ENCODE data around the gene HDAC4.

DNA sequence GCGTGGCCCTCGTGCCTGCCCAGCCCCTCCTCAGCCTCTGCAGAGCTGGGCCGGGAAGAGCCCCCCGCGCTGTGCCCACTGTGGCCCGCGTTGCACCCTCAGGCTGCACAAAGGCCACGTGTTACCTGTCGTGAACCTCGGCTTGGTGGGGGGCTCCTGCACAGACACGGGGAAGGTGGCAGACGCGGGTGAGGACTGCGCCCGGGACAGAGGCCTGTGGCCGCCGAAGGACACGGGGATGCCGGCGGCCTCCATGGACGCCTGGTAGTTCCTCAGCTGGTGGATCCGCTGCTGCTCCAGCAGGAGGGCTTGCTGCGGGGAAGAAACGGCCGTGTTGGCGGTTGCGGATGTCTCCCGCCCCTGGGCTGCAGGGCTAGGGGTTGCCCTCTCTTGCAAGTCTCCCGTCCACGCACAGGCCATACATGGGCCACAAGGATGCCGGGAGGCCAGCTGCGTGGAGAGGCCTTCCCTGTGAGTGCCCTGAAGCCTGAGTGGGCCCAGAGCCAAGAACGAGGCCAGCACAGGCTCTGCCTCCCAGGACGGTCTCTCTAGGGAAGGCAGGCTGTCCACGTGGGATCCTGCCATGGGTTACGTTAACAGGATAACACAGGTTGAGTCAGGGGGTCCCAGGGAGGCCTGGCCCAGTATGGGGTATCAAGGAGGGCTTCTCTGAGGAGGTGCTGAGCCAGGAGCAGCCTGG is 289.3 kb downstream of the HDAC4 start:
- TF ChIP-seq, protein P1, sequence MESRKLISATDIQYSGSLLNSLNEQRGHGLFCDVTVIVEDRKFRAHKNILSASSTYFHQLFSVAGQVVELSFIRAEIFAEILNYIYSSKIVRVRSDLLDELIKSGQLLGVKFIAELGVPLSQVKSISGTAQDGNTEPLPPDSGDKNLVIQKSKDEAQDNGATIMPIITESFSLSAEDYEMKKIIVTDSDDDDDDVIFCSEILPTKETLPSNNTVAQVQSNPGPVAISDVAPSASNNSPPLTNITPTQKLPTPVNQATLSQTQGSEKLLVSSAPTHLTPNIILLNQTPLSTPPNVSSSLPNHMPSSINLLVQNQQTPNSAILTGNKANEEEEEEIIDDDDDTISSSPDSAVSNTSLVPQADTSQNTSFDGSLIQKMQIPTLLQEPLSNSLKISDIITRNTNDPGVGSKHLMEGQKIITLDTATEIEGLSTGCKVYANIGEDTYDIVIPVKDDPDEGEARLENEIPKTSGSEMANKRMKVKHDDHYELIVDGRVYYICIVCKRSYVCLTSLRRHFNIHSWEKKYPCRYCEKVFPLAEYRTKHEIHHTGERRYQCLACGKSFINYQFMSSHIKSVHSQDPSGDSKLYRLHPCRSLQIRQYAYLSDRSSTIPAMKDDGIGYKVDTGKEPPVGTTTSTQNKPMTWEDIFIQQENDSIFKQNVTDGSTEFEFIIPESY (IDR thresholded peaks at IDR 0.05) = no peak
- TF ChIP-seq, protein P2, sequence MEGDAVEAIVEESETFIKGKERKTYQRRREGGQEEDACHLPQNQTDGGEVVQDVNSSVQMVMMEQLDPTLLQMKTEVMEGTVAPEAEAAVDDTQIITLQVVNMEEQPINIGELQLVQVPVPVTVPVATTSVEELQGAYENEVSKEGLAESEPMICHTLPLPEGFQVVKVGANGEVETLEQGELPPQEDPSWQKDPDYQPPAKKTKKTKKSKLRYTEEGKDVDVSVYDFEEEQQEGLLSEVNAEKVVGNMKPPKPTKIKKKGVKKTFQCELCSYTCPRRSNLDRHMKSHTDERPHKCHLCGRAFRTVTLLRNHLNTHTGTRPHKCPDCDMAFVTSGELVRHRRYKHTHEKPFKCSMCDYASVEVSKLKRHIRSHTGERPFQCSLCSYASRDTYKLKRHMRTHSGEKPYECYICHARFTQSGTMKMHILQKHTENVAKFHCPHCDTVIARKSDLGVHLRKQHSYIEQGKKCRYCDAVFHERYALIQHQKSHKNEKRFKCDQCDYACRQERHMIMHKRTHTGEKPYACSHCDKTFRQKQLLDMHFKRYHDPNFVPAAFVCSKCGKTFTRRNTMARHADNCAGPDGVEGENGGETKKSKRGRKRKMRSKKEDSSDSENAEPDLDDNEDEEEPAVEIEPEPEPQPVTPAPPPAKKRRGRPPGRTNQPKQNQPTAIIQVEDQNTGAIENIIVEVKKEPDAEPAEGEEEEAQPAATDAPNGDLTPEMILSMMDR (IDR thresholded peaks at IDR 0.05; ENCODE audit: low read depth, low read length, missing input control) = no peak
- TF ChIP-seq, protein P3, sequence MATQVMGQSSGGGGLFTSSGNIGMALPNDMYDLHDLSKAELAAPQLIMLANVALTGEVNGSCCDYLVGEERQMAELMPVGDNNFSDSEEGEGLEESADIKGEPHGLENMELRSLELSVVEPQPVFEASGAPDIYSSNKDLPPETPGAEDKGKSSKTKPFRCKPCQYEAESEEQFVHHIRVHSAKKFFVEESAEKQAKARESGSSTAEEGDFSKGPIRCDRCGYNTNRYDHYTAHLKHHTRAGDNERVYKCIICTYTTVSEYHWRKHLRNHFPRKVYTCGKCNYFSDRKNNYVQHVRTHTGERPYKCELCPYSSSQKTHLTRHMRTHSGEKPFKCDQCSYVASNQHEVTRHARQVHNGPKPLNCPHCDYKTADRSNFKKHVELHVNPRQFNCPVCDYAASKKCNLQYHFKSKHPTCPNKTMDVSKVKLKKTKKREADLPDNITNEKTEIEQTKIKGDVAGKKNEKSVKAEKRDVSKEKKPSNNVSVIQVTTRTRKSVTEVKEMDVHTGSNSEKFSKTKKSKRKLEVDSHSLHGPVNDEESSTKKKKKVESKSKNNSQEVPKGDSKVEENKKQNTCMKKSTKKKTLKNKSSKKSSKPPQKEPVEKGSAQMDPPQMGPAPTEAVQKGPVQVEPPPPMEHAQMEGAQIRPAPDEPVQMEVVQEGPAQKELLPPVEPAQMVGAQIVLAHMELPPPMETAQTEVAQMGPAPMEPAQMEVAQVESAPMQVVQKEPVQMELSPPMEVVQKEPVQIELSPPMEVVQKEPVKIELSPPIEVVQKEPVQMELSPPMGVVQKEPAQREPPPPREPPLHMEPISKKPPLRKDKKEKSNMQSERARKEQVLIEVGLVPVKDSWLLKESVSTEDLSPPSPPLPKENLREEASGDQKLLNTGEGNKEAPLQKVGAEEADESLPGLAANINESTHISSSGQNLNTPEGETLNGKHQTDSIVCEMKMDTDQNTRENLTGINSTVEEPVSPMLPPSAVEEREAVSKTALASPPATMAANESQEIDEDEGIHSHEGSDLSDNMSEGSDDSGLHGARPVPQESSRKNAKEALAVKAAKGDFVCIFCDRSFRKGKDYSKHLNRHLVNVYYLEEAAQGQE (IDR thresholded peaks at IDR 0.05) = no peak
- no peak for TF ChIP-seq HNF4A (conservative IDR thresholded peaks at IDR 0.05)
- TF ChIP-seq, protein P4, sequence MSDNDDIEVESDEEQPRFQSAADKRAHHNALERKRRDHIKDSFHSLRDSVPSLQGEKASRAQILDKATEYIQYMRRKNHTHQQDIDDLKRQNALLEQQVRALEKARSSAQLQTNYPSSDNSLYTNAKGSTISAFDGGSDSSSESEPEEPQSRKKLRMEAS (IDR thresholded peaks at IDR 0.05) = no peak
